ENCODE data around the gene PRKCH.

PRKCH gene

DNA sequence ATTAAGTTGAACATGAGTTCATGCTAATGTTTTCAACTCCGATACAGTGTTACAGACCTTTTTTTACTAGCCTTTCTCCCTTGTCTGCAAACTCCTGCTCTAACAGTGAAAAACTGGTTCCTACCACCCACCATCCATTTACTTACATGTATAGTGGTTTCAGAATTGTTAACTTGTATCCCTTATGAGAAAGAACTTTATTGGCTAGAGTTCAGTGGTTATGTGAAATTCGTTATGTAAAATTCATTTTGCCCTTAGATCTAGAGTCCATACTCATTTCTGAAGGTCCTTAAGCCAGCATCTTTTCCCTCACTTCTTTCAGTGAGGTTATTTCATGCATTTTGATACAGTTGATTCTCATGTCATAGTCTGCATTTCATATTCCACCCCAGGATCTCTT is 51.0 kb downstream of the PRKCH start:
- H3K4me3 ChIP-seq (ENCODE audit: low read depth, low read length) = no peak overlapping the region
- ChIA-PET POLR2A (no interaction called here), CTCF (no interaction called here)
- no peak overlapping the region for H3K27ac ChIP-seq (ENCODE audit: extremely low read depth, low read depth, low read length)
- TF ChIP-seq ZNF555 (tag by site-specific recombination; conservative IDR thresholded peaks at IDR 0.05) (no peak), OSR2 (tag by site-specific recombination; IDR thresholded peaks at IDR 0.05) (no peak), ZNF112 (tag by site-specific recombination; IDR thresholded peaks at IDR 0.05) (no peak), ZNF37A (tag by site-specific recombination; IDR thresholded peaks at IDR 0.05) (no peak), ZNF654 (tag by site-specific recombination; IDR thresholded peaks at IDR 0.05; ENCODE audit: low read depth) (no peak), BCL11A (tag by site-specific recombination; IDR thresholded peaks at IDR 0.05; ENCODE audit: low read depth) (no peak)
- H3K9me3 ChIP-seq (ENCODE audit: control insufficient read depth, insufficient read depth, low read depth, low read length) = no peaks in the 10 kb centered on the region
- H3K4me1 ChIP-seq (ENCODE audit: control insufficient read depth, insufficient read depth, low read length) = peaks cover 5% of the 10 kb centered on the region
- H3K36me3 ChIP-seq (ENCODE audit: control insufficient read depth in 2 of 2, insufficient read depth in 1 of 2, low read length in 2 of 2) = no peaks in the 10 kb centered on the region

DNA sequence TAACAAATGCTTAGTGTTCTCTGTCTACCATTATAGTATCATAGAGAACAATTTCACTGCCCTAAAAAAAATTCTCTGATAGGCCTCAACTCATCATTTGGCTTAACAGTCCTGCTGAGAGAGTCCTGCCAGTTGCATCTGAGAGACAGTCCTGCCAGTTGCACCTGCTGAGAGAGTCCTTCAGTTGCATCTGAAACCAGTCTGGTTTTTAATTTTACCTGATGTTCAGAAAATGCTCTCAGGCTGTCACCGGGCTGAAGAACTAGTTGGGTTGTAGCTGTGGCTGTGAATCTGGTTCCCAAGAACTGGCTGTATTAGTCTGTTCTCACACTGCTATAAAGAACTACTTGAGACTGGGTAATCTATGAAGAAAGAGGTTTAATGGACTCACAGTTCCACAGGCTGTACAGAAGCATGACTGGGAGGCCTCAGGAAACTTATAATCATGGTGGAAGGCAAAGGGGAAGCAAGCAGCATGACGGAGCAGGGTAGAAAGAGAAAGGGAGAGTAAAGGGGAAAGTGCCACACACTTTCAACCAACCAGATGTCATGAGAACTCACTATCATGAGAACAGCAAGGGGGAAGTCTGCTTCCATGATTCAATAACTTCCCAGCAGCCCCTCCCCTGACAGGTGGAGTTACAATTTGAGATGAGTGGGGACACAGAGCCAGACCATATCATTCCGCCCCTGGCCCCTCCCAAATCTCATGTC is 51.6 kb downstream of the PRKCH start:
- TF ChIP-seq, protein P1, sequence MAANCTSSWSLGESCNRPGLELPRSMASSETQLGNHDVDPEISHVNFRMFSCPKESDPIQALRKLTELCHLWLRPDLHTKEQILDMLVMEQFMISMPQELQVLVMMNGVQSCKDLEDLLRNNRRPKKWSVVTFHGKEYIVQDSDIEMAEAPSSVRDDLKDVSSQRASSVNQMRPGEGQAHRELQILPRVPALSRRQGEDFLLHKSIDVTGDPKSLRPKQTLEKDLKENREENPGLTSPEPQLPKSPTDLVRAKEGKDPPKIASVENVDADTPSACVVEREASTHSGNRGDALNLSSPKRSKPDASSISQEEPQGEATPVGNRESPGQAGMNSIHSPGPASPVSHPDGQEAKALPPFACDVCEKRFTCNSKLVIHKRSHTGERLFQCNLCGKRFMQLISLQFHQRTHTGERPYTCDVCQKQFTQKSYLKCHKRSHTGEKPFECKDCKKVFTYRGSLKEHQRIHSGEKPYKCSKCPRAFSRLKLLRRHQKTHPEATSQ (tag by site-specific recombination; IDR thresholded peaks at IDR 0.05) = no peak
- TF ChIP-seq, protein P2, sequence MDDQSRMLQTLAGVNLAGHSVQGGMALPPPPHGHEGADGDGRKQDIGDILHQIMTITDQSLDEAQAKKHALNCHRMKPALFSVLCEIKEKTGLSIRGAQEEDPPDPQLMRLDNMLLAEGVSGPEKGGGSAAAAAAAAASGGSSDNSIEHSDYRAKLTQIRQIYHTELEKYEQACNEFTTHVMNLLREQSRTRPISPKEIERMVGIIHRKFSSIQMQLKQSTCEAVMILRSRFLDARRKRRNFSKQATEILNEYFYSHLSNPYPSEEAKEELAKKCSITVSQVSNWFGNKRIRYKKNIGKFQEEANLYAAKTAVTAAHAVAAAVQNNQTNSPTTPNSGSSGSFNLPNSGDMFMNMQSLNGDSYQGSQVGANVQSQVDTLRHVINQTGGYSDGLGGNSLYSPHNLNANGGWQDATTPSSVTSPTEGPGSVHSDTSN (CRISPR knock-in tag; IDR thresholded peaks at IDR 0.05) = no peak
- TF ChIP-seq PRDM1 (tag by site-specific recombination; IDR thresholded peaks at IDR 0.05) = peak; percentile 35; the same call in 1 of the 2 replicates
- H3K36me3 ChIP-seq (ENCODE audit: control insufficient read depth in 2 of 2, insufficient read depth in 1 of 2, low read length in 2 of 2) = no peaks in the 10 kb centered on the region
- H3K4me1 ChIP-seq (ENCODE audit: control insufficient read depth, insufficient read depth, low read length) = peaks cover 5% of the 10 kb centered on the region
- CTCF ChIA-PET = no interaction called here
- H3K9me3 ChIP-seq (ENCODE audit: control insufficient read depth, insufficient read depth, low read depth, low read length) = no peaks in the 10 kb centered on the region
- POLR2A ChIA-PET = no interaction called here
- no peak overlapping the region for H3K4me3 ChIP-seq (ENCODE audit: low read depth, low read length)
- H3K27ac ChIP-seq (ENCODE audit: extremely low read depth, low read depth, low read length) = no peak overlapping the region

DNA sequence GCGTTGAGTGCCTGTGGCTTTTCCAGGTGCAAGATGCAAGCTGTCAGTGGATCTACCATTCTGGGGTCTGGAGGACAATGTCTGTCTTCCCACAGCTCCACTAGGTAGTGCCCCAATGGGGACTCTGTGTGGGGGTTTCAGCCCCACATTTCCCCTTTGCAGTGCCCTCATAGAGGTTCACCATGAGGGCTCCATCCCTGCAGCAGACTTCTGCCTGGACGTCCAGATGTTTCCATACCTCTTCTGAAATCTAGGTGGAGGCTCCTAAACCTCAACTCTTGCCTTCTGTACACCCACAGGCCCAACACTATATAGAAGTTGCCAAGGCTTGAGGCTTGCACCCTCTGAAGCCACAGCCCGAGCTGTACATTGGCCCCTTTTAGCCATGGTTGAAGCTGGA is 52.9 kb downstream of the PRKCH start:
- CTCF ChIA-PET = no interaction called here
- no peaks in the 10 kb centered on the region for H3K4me1 ChIP-seq (ENCODE audit: control insufficient read depth, insufficient read depth, low read length)
- POLR2A ChIA-PET = no interaction called here
- TF ChIP-seq ZNF132 (tag by site-specific recombination; IDR thresholded peaks at IDR 0.05; ENCODE audit: borderline replicate concordance) = no peak
- peak; percentile 82 for TF ChIP-seq SETDB1 (IDR thresholded peaks at IDR 0.05; ENCODE audit: insufficient read length, low read length)
- TF ChIP-seq ZNF510 (tag by site-specific recombination; IDR thresholded peaks at IDR 0.05; ENCODE audit: insufficient replicate concordance) = peak; percentile 84
- no peaks in the 10 kb centered on the region for H3K9me3 ChIP-seq (ENCODE audit: control insufficient read depth, insufficient read depth, low read depth, low read length)
- H3K36me3 ChIP-seq (ENCODE audit: control insufficient read depth in 2 of 2, insufficient read depth in 1 of 2, low read length in 2 of 2) = no peaks in the 10 kb centered on the region
- no peak overlapping the region for H3K4me3 ChIP-seq (ENCODE audit: low read depth, low read length)
- H3K27ac ChIP-seq (ENCODE audit: extremely low read depth, low read depth, low read length) = no peak overlapping the region

DNA sequence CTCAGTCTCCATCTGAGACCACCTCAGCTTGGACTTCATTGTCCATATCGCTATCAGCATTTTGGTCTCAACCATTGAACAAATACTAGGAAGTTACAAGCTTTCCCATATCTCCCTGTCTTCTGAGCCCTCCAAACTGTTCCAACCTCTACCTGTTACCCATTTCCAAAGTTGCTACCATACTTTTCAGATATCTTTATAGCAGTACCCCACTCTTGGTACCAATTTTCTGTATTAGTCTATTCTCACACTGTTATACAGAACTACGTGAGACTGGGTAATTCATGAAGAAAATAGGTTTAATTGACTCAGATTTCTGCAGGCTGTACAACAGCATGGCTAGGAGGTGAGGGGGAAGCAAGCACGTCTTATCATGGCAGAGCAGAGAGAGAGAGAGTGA is 53.8 kb downstream of the PRKCH start:
- TF ChIP-seq ZSCAN16 (tag by site-specific recombination; IDR thresholded peaks at IDR 0.05) (no peak), HOXC10 (CRISPR knock-in tag; IDR thresholded peaks at IDR 0.05) (no peak), ZNF707 (tag by site-specific recombination; IDR thresholded peaks at IDR 0.05) (peak; percentile 87), HOXD13 (CRISPR knock-in tag; IDR thresholded peaks at IDR 0.05; ENCODE audit: borderline replicate concordance) (no peak), MEIS1 (CRISPR knock-in tag; IDR thresholded peaks at IDR 0.05; ENCODE audit: borderline replicate concordance) (no peak)
- no peaks in the 10 kb centered on the region for H3K9me3 ChIP-seq (ENCODE audit: control insufficient read depth, insufficient read depth, low read depth, low read length)
- no peak overlapping the region for H3K4me3 ChIP-seq (ENCODE audit: low read depth, low read length)
- no peaks in the 10 kb centered on the region for H3K4me1 ChIP-seq (ENCODE audit: control insufficient read depth, insufficient read depth, low read length)
- H3K27ac ChIP-seq (ENCODE audit: extremely low read depth, low read depth, low read length) = no peak overlapping the region
- POLR2A ChIA-PET = no interaction called here
- H3K36me3 ChIP-seq (ENCODE audit: control insufficient read depth in 2 of 2, insufficient read depth in 1 of 2, low read length in 2 of 2) = no peaks in the 10 kb centered on the region
- CTCF ChIA-PET = interaction anchor here (0.7 kb wide), 1 partner anchor 784 kb away, joined by 6 read pairs; no protein-coding TSS in a partner anchor
